H9 (cell line): ENCODE results near the gene APRT. TPM values are rescaled to one million over a fixed set of nuclear protein-coding genes. Genes with fewer than 3 reads are reported as not detected.
A peak's percentile ranks its signal among the peaks of the same experiment; 100 is the strongest.

Source experiments
- DNase-seq: peaks from one replicate; pipeline ENCODE4 v3.0.0-alpha.2; 2017
- H2AFZ ChIP-seq: one replicate; pipeline ENCODE4 v1.6.1; 2013; ENCODE audit warnings: mild to moderate bottlenecking, low read length, control low read depth, moderate library complexity
- H2AK5ac ChIP-seq: 2 replicates; pipeline ENCODE4 v1.6.1; 2013; ENCODE audit warnings: low read length, control low read depth, mixed read lengths; ENCODE audit not compliant: insufficient read length
- H2BK120ac ChIP-seq: one replicate; pipeline ENCODE4 v1.6.1; 2013; ENCODE audit warnings: low read depth, mild to moderate bottlenecking, low read length, control low read depth, inconsistent platforms; ENCODE audit not compliant: poor library complexity, severe bottlenecking
- H2BK12ac ChIP-seq: 2 replicates; pipeline ENCODE4 v1.6.1; 2013; ENCODE audit warnings: low read length, control low read depth, mixed read lengths, low read depth; ENCODE audit not compliant: insufficient read length
- H2BK15ac ChIP-seq: 2 replicates; pipeline ENCODE4 v1.6.1; 2013; ENCODE audit warnings: low read depth, low read length, control low read depth
- H2BK20ac ChIP-seq: one replicate; pipeline ENCODE4 v1.6.1; 2013; ENCODE audit warnings: low read depth, mild to moderate bottlenecking, low read length, control low read depth, inconsistent platforms; ENCODE audit not compliant: poor library complexity, severe bottlenecking
- H2BK5ac ChIP-seq: 2 replicates; pipeline ENCODE4 v1.6.1; 2013; ENCODE audit warnings: low read length, control low read depth, mixed read lengths; ENCODE audit not compliant: insufficient read length
- H3K14ac ChIP-seq: 2 replicates; pipeline ENCODE4 v1.6.1; 2013; ENCODE audit warnings: low read length, control low read depth; ENCODE audit not compliant: insufficient read depth
- H3K18ac ChIP-seq: 2 replicates; pipeline ENCODE4 v1.6.1; 2013; ENCODE audit warnings: low read depth, mild to moderate bottlenecking, mixed read lengths, low read length, control low read depth; ENCODE audit not compliant: insufficient read length
- H3K23ac ChIP-seq: 2 replicates; pipeline ENCODE4 v1.6.1; 2013; ENCODE audit warnings: low read length, control low read depth, mixed read lengths, low read depth; ENCODE audit not compliant: insufficient read length
- H3K23me2 ChIP-seq: 2 replicates; pipeline ENCODE4 v1.6.1; 2013; ENCODE audit warnings: low read depth, mild to moderate bottlenecking, mixed read lengths, low read length, control low read depth; ENCODE audit not compliant: insufficient read length, poor library complexity, severe bottlenecking
- H3K27ac ChIP-seq: 2 replicates; pipeline ENCODE4 v1.5.1; 2013; ENCODE audit warnings: low read length, control low read depth, mixed read lengths, low read depth; ENCODE audit not compliant: insufficient read length
- H3K27me3 ChIP-seq: 2 replicates; pipeline ENCODE4 v1.6.1; 2013; ENCODE audit warnings: low read length, control low read depth, inconsistent platforms; ENCODE audit not compliant: insufficient read depth
- H3K4ac ChIP-seq: 2 replicates; pipeline ENCODE4 v1.6.1; 2013; ENCODE audit warnings: low read depth, mild to moderate bottlenecking, control low read depth, inconsistent platforms, low read length, moderate library complexity
- H3K4me1 ChIP-seq: 2 replicates; pipeline ENCODE4 v1.6.1; 2013; ENCODE audit warnings: low read length, control low read depth, inconsistent platforms; ENCODE audit not compliant: insufficient read depth
- H3K4me2 ChIP-seq: 2 replicates; pipeline ENCODE4 v1.6.1; 2013; ENCODE audit warnings: low read length, control low read depth, mixed read lengths; ENCODE audit not compliant: insufficient read length, insufficient read depth
- H3K56ac ChIP-seq: 2 replicates; pipeline ENCODE4 v1.6.1; 2013; ENCODE audit warnings: low read depth, mild to moderate bottlenecking, mixed read lengths, low read length, control low read depth; ENCODE audit not compliant: insufficient read length
- H3K79me1 ChIP-seq: 2 replicates; pipeline ENCODE4 v1.6.1; 2013; ENCODE audit warnings: low read depth, mild to moderate bottlenecking, moderate library complexity, low read length, control low read depth, inconsistent platforms; ENCODE audit not compliant: insufficient read depth, poor library complexity, severe bottlenecking
- H3K79me2 ChIP-seq: 2 replicates; pipeline ENCODE4 v1.6.1; 2013; ENCODE audit warnings: low read length, control low read depth, inconsistent platforms; ENCODE audit not compliant: insufficient read depth
- H3K9ac ChIP-seq: 2 replicates; pipeline ENCODE4 v1.6.1; 2013; ENCODE audit warnings: low read length, control low read depth, mixed read lengths; ENCODE audit not compliant: insufficient read length; ENCODE audit errors: extremely low read depth
- H3K9me3 ChIP-seq: one replicate; pipeline ENCODE4 v1.6.1; 2013; ENCODE audit warnings: low read depth, low read length, inconsistent platforms; ENCODE audit not compliant: control insufficient read depth
- H3T11ph ChIP-seq: one replicate; pipeline ENCODE4 v1.6.1; 2013; ENCODE audit warnings: mild to moderate bottlenecking, low read length, control low read depth, inconsistent platforms
- H4K20me1 ChIP-seq: one replicate; pipeline ENCODE4 v1.6.1; 2013; ENCODE audit not compliant: control insufficient read depth, insufficient read length, insufficient read depth
- H4K5ac ChIP-seq: 2 replicates; pipeline ENCODE4 v1.6.1; 2013; ENCODE audit warnings: low read depth, mild to moderate bottlenecking, mixed read lengths, low read length, control low read depth; ENCODE audit not compliant: insufficient read length
- H4K8ac ChIP-seq: replicated peaks from 2 replicates; pipeline ENCODE4 v1.6.1; 2013; ENCODE audit warnings: low read length, control low read depth, mixed read lengths, low read depth; ENCODE audit not compliant: insufficient read length
- H4K91ac ChIP-seq: 2 replicates; pipeline ENCODE4 v1.6.1; 2013; ENCODE audit warnings: low read depth, mild to moderate bottlenecking, moderate library complexity, mixed read lengths, low read length, control low read depth; ENCODE audit not compliant: insufficient read length
- H3K27ac Mint-ChIP-seq, 3 experiments: 2 replicates in 2 of 3; 3 replicates in 1 of 3; pipeline ENCODE4 v1.8.0; 2020 to 2021; ENCODE audit warnings: mixed read lengths in 3 of 3, mild to moderate bottlenecking in 1 of 3, moderate library complexity in 1 of 3
- H3K27me3 Mint-ChIP-seq: 2 replicates; pipeline ENCODE4 v1.8.0; 2021; ENCODE audit warnings: low read depth, mild to moderate bottlenecking, moderate library complexity, mixed read lengths
- H3K36me3 Mint-ChIP-seq, 3 experiments: 2 replicates in 2 of 3; 3 replicates in 1 of 3; pipeline ENCODE4 v1.8.0; 2020 to 2021; ENCODE audit warnings: low read depth in 3 of 3, mixed read lengths in 3 of 3; ENCODE audit not compliant: insufficient read depth in 1 of 3
- H3K4me1 Mint-ChIP-seq, 2 experiments: 2 replicates each; pipeline ENCODE4 v1.8.0; 2020; ENCODE audit warnings: mixed read lengths in 2 of 2
- H3K4me3 Mint-ChIP-seq, 2 experiments: 2 replicates in 1 of 2; 3 replicates in 1 of 2; pipeline ENCODE4 v1.8.0; 2020 to 2021; ENCODE audit warnings: mild to moderate bottlenecking in 2 of 2, mixed read lengths in 2 of 2, moderate library complexity in 1 of 2
- H3K9me3 Mint-ChIP-seq, 2 experiments: 2 replicates in 1 of 2; 3 replicates in 1 of 2; pipeline ENCODE4 v1.8.0; 2020; ENCODE audit warnings: mild to moderate bottlenecking in 2 of 2, mixed read lengths in 2 of 2, moderate library complexity in 1 of 2
- WGBS: extraction: QIAGEN DNeasy Blood & Tissue Kit; methylation state at CpG from one replicate; pipeline ENCODE4 v1.1.7; 2013; ENCODE audit warnings: missing lambda C conversion rate, low lambda C conversion rate, mixed read lengths; ENCODE audit not compliant: insufficient read length; ENCODE audit errors: extremely low coverage; 5-methylcytosine and 5-hydroxymethylcytosine counted together
- total RNA-seq: library from RNA; stranded (reverse); gene quantifications from 2 replicates; pipeline ENCODE4 v1.2.1, GENCODE V29; 2021
- TF ChIP-seq, protein P1 (sequence below): fragments of 200-600 bp; sonication (generic); conservative IDR thresholded peaks from 3 replicates; pipeline ENCODE4 v1.8.0; 2021; ENCODE audit warnings: antibody characterized with exemption, mild to moderate bottlenecking

Gene APRT
- total RNA-seq, 1 experiment from 2014 or later = 246 TPM

DNA sequence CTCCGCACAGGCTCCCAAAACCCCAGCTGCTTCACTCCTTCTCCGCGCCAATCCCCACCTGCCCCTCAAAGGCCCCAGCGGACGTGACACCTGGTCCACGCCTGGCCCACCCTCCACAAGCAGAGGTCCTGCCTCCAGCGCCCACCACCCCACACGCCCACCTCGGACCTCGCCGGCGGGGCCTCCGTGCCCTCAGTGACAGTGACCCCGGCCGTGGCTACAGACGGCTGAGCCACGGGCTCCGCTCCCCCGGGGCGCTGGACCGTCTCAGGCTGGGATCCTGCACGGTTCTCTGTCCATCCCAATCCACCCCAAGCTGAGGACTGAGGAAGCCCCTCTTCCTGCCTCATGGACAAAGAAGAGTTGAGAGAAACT is 51.8 kb downstream of the APRT start:
- Histone ChIP-seq H3K27me3 (no peaks in the 10 kb centered on the region), H4K20me1 (no peaks in the 10 kb centered on the region), H2BK12ac (no peak overlapping the region), H2AK5ac (no peak overlapping the region), H3K4me1 (peaks cover 8% of the 10 kb centered on the region; the same call in 1 of the 2 replicates), H3K4ac (no peak overlapping the region), H4K91ac (no peak overlapping the region), H3K18ac (no peak overlapping the region), H3K56ac (no peak overlapping the region), H4K8ac (no peak overlapping the region), H2BK20ac (no peak overlapping the region), H3K27ac (no peak overlapping the region), H3K9me3 (no peaks in the 10 kb centered on the region), H3K23me2 (no peaks in the 10 kb centered on the region), H3K79me2 (no peaks in the 10 kb centered on the region), H3K79me1 (peaks cover 3% of the 10 kb centered on the region), H3K4me2 (no peak overlapping the region), H4K5ac (no peak overlapping the region), H2BK5ac (no peak overlapping the region), H3T11ph (no peak overlapping the region), H2AFZ (no peak overlapping the region), H2BK15ac (no peak overlapping the region), H3K9ac (no peak overlapping the region), H2BK120ac (no peak overlapping the region), H3K23ac (no peak overlapping the region), H3K14ac (no peak overlapping the region)
- no peak overlapping the region for H3K4me3 Mint-ChIP-seq
- peaks cover 32 to 56% of the 10 kb centered on the region in 2 experiments for H3K4me1 Mint-ChIP-seq
- no peak for DNase-seq
- H3K27ac Mint-ChIP-seq = peak overlapping the region in 1 of 3 experiments; percentile 59; a peak in 2 of 7 replicates
- no peaks in the 10 kb centered on the region; a peak in 1 of 5 replicates for H3K9me3 Mint-ChIP-seq
- no peaks in the 10 kb centered on the region for H3K36me3 Mint-ChIP-seq
- H3K27me3 Mint-ChIP-seq = no peaks in the 10 kb centered on the region
- TF ChIP-seq, protein P1, sequence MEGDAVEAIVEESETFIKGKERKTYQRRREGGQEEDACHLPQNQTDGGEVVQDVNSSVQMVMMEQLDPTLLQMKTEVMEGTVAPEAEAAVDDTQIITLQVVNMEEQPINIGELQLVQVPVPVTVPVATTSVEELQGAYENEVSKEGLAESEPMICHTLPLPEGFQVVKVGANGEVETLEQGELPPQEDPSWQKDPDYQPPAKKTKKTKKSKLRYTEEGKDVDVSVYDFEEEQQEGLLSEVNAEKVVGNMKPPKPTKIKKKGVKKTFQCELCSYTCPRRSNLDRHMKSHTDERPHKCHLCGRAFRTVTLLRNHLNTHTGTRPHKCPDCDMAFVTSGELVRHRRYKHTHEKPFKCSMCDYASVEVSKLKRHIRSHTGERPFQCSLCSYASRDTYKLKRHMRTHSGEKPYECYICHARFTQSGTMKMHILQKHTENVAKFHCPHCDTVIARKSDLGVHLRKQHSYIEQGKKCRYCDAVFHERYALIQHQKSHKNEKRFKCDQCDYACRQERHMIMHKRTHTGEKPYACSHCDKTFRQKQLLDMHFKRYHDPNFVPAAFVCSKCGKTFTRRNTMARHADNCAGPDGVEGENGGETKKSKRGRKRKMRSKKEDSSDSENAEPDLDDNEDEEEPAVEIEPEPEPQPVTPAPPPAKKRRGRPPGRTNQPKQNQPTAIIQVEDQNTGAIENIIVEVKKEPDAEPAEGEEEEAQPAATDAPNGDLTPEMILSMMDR = no peak
- WGBS = no CpG with 5 or more reads among the region's 22 CpGs

Other genes starting within 250 kb of the APRT start
- gene ZC3H18, start 241.5 kb downstream of the APRT start, total RNA-seq = 69.7 and 78.2 TPM in 2 replicates
- 0.29 and 0.31 TPM in 2 replicates for gene IL17C, start 173.4 kb downstream of the APRT start, total RNA-seq
- gene CYBA, start 160.9 kb downstream of the APRT start, total RNA-seq = 153 and 160 TPM in 2 replicates
- gene MVD, start 148.8 kb downstream of the APRT start, total RNA-seq = 53.2 and 57.1 TPM in 2 replicates
- 3.2 and 3.7 TPM in 2 replicates for gene SNAI3, start 125.4 kb downstream of the APRT start, total RNA-seq
- 22.3 and 26.5 TPM in 2 replicates for gene RNF166, start 105.5 kb downstream of the APRT start, total RNA-seq
- gene CTU2, start 105.4 kb downstream of the APRT start, total RNA-seq = 31.5 and 32.8 TPM in 2 replicates
- gene PIEZO1, start 26.7 kb downstream of the APRT start, total RNA-seq = 67.8 and 71.1 TPM in 2 replicates
- 74.1 and 79.7 TPM in 2 replicates for gene CDT1, start 8.1 kb downstream of the APRT start, total RNA-seq
- gene GALNS, start 45.0 kb upstream of the APRT start, total RNA-seq = 20.0 and 20.3 TPM in 2 replicates
- 90.3 and 102 TPM in 2 replicates for gene TRAPPC2L, start 45.2 kb upstream of the APRT start, total RNA-seq
- gene PABPN1L, start 54.7 kb upstream of the APRT start, total RNA-seq = not detected in 2 replicates
- 2.8 and 2.9 TPM in 2 replicates for gene CBFA2T3, start 165.3 kb upstream of the APRT start, total RNA-seq